K562 (cell line): ENCODE measurements around the gene CCDC196. TPM values are rescaled to one million over a fixed set of nuclear protein-coding genes. Genes with fewer than 3 reads are reported as not detected.

Experiments
- ATF3 ChIP-seq, 2 experiments: fragments of 450-650 bp in 1 of 2; sonication (generic) in 1 of 2; formaldehyde crosslinking in 1 of 2; IDR thresholded peaks in 1 of 2; conservative IDR thresholded peaks in 1 of 2; 2 replicates each; pipeline versions ENCODE4 v1.6.1 to v1.8.1; 2016 to 2023; ENCODE audit warnings: mild to moderate bottlenecking in 2 of 2, moderate library complexity in 2 of 2, inconsistent platforms in 1 of 2, missing genetic modification reagents in 1 of 2
- ETS1 ChIP-seq: conservative IDR thresholded peaks from 2 replicates; pipeline ENCODE4 v1.6.1; 2011; ENCODE audit warnings: low read depth, mild to moderate bottlenecking, low read length; ENCODE audit not compliant: control insufficient read depth
- ETV5 ChIP-seq: sonication (generic); formaldehyde crosslinking; IDR thresholded peaks from 2 replicates; pipeline ENCODE4 v1.4.0; 2020; ENCODE audit warnings: low read depth, mild to moderate bottlenecking, missing genetic modification reagents
- HDAC6 ChIP-seq: IDR thresholded peaks from 2 replicates; pipeline ENCODE4 v1.6.1; 2012; ENCODE audit warnings: low read depth, mild to moderate bottlenecking, control low read depth, inconsistent platforms, low read length, moderate library complexity
- NFE2 ChIP-seq: IDR thresholded peaks from 2 replicates; pipeline ENCODE4 v1.6.1; 2014; ENCODE audit warnings: antibody characterized with exemption, low read depth
- ZNF212 ChIP-seq: fragments of 450-650 bp; formaldehyde crosslinking; IDR thresholded peaks from 2 replicates; pipeline ENCODE4 v1.4.0; 2020; ENCODE audit warnings: mild to moderate bottlenecking
- polyA plus RNA-seq, 8 experiments: library from polyadenylated mRNA; depleted of rRNA in 4 of 8; stranded (reverse) in 5 of 8; unstranded in 3 of 8; fragments of >200 nt; fragmentation: Nextera tagmentation in 2 of 8; fragmentation: Illumina TruSeq in 1 of 8; extraction: Ambion mirVana in 2 of 8; extraction: Trizol in 1 of 8; gene quantifications; 2 replicates each; pipeline versions ENCODE4 v1.2.1 to v1.2.3, GENCODE V29; 2011 to 2014; ENCODE audit warnings: inconsistent platforms in 1 of 8, missing spikeins in 1 of 8
- total RNA-seq, 7 experiments: library from RNA; depleted of rRNA in 6 of 7; stranded (reverse); fragments of >200 nt in 6 of 7; fragmentation: Illumina TruSeq in 2 of 7; extraction: Trizol in 2 of 7; gene quantifications; 2 replicates each; pipeline versions ENCODE4 v1.2.1 to v1.2.3, GENCODE V29; 2011 to 2021; ENCODE audit warnings: low replicate concordance in 1 of 7
- TF ChIP-seq, protein P1 (sequence below): IDR thresholded peaks from 2 replicates; pipeline ENCODE4 v1.6.1; 2011; ENCODE audit warnings: borderline replicate concordance, low read depth, mild to moderate bottlenecking, moderate library complexity, low read length; ENCODE audit not compliant: insufficient read depth, poor library complexity, severe bottlenecking
- TF ChIP-seq, protein P2 (sequence below): sonication (generic); formaldehyde crosslinking; IDR thresholded peaks from 2 replicates; pipeline ENCODE4 v1.8.1; 2023; ENCODE audit warnings: mild to moderate bottlenecking, missing genetic modification reagents

Gene CCDC196
- total and polyA plus RNA-seq, 9 of the 15 experiments (the other 6 are each of a cell fraction or from before 2014, with no cell fraction given) = not detected

- TF ChIP-seq, protein P1, sequence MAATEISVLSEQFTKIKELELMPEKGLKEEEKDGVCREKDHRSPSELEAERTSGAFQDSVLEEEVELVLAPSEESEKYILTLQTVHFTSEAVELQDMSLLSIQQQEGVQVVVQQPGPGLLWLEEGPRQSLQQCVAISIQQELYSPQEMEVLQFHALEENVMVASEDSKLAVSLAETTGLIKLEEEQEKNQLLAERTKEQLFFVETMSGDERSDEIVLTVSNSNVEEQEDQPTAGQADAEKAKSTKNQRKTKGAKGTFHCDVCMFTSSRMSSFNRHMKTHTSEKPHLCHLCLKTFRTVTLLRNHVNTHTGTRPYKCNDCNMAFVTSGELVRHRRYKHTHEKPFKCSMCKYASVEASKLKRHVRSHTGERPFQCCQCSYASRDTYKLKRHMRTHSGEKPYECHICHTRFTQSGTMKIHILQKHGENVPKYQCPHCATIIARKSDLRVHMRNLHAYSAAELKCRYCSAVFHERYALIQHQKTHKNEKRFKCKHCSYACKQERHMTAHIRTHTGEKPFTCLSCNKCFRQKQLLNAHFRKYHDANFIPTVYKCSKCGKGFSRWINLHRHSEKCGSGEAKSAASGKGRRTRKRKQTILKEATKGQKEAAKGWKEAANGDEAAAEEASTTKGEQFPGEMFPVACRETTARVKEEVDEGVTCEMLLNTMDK = no peak
- TF ChIP-seq ETV5 (CRISPR knock-in tag) (no peak), ETS1 (no peak), HDAC6 (no peak), ZNF212 (no peak), ATF3 (IDR thresholded peaks at IDR 0.05) (no peak), ATF3 (CRISPR knock-in tag; conservative IDR thresholded peaks at IDR 0.05) (no peak), NFE2 (no peak)
- TF ChIP-seq, protein P2, sequence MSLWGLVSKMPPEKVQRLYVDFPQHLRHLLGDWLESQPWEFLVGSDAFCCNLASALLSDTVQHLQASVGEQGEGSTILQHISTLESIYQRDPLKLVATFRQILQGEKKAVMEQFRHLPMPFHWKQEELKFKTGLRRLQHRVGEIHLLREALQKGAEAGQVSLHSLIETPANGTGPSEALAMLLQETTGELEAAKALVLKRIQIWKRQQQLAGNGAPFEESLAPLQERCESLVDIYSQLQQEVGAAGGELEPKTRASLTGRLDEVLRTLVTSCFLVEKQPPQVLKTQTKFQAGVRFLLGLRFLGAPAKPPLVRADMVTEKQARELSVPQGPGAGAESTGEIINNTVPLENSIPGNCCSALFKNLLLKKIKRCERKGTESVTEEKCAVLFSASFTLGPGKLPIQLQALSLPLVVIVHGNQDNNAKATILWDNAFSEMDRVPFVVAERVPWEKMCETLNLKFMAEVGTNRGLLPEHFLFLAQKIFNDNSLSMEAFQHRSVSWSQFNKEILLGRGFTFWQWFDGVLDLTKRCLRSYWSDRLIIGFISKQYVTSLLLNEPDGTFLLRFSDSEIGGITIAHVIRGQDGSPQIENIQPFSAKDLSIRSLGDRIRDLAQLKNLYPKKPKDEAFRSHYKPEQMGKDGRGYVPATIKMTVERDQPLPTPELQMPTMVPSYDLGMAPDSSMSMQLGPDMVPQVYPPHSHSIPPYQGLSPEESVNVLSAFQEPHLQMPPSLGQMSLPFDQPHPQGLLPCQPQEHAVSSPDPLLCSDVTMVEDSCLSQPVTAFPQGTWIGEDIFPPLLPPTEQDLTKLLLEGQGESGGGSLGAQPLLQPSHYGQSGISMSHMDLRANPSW (CRISPR knock-in tag) = no peak
Observed at GRCh38 chr14:66443785-66444184, 42.4 kb upstream of the CCDC196 start (continued).
